Thyroid gland (tissue), 4 donors: ENCODE results near the gene MSX1.

Experiments used
- CTCF ChIP-seq, 6 experiments: fragments of 200-600 bp in 3 of 6; fragments of 450-650 bp in 3 of 6; sonication (generic) in 3 of 6; IDR thresholded peaks; one replicate each; pipeline ENCODE4 v1.5.1; 2016 to 2019; ENCODE audit warnings: antibody characterized with exemption in 6 of 6, mild to moderate bottlenecking in 2 of 6, inconsistent platforms in 1 of 6, moderate library complexity in 1 of 6
- POLR2A ChIP-seq, 2 donors: fragments of 450-650 bp; IDR thresholded peaks; one replicate each; pipeline ENCODE4 v1.6.1; 2017; ENCODE audit warnings: antibody characterized with exemption in 2 of 2, mild to moderate bottlenecking in 2 of 2, moderate library complexity in 1 of 2

GRCh38 chr4:4868758-4869723, 9.6 kb downstream of the MSX1 start:
- TF ChIP-seq CTCF (IDR thresholded peaks at IDR 0.05) (no peak), POLR2A (IDR thresholded peaks at IDR 0.05) (no peak)
